GM19023 (cell line): ENCODE results near the gene TUSC2.

Source experiments
- ATAC-seq: cut with Tn5 transposase; IDR thresholded peaks from one replicate; pipeline ENCODE4 v1.9.1; 2021; ENCODE audit warnings: mild to moderate bottlenecking, moderate library complexity; ENCODE audit not compliant: unreplicated experiment

Gene TUSC2

DNA sequence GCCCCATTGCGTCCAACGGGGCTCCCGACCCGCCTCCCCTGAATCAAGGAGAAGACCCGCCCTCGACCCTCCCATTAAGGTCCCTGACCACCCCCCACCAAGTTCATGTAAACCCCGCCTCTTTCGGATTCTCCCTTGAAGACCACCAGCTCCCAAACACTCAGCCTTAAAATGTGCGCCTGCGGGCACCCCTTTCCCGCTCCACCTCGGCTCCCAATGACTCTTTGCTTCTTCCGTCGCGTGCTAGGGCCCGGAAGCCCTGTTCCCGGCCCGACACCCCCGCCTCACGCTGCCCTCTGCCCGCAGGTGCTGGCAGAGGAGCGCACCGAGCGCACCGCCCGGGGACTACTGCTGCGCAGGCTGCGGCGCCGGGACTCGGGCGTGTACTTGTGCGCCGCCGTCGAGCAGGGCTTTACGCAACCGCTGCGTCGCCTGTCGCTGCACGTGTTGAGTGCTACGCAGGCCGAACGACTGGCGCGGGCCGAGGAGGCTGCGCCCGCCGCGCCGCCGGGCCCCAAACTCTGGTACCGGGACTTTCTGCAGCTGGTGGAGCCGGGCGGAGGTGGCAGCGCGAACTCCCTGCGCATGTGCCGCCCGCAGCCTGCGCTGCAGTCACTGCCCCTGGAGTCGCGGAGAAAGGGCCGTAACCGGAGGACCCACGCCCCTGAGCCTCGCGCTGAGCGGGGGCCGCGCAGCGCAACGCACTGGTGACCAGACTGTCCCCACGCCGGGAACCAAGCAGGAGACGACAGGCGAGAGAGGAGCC lies 51.8 kb downstream of the TUSC2 start:
- no peak for ATAC-seq

DNA sequence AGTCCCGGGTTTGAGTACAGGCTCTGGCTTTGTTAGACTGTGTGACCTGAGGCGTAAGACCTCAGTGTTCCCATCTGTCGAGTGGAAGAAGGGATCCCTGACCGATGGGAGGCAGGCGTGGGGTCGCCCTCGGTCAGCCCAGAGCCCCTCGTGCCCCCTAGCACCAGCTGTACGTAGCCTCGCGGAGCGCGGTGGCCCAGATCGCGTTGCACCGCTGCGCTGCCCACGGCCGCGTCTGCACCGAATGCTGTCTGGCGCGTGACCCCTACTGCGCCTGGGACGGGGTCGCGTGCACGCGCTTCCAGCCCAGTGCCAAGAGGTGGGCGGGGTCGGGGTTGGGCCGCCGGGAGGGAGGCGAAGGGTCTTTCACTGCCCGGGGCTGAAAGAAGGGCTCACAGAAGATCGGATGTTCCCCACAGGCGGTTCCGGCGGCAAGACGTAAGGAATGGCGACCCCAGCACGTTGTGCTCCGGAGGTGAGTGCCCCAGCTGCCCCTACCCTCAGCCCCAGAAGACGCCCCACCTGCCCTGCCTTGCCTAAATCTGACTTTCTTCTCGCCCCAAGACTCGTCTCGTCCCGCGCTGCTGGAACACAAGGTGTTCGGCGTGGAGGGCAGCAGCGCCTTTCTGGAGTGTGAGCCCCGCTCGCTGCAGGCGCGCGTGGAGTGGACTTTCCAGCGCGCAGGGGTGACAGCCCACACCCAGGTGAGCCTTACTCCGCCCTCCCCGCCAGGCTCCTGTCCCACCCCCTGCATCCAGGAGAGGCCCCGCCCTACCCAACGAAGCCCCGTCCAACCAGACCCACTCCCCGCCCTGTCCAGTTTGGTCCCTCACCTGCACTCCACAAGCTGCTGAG lies 52.7 kb downstream of the TUSC2 start:
- no peak for ATAC-seq
